Naive thymus-derived CD8-positive, alpha-beta T cell (primary cell): ENCODE data around the gene TTLL11. TPM values are rescaled to one million over a fixed set of nuclear protein-coding genes. Genes with fewer than 3 reads are reported as not detected.

Experiments used
- ATAC-seq, 2 donors: fragments of 150-1000 bp; cut with Tn5 transposase in 1 of 2; sonication (Bioruptor Pico), chemical (Tn5 transposase) in 1 of 2; 1 replicate in 1 of 2; 2 replicates in 1 of 2; pipeline ENCODE4 v1.10.0; 2021; ENCODE audit warnings: mild to moderate bottlenecking in 2 of 2, moderate library complexity in 2 of 2
- POLR2A ChIA-PET: fragments of 350-600 bp; sonication (Branson Sonifier 250); formaldehyde crosslinking; loops from one replicate; lab custom pipeline; 2021; ENCODE audit warnings: antibody characterized with exemption; lab: Charles Lee
- DNase-seq, 10 donors: peaks; one replicate each; pipeline versions ENCODE4 v3.0.0 to v3.0.0-alpha.2; 2020 to 2022
- H3K27ac Mint-ChIP-seq, 10 donors: one replicate each; pipeline ENCODE4 v1.8.0; 2020 to 2022; ENCODE audit warnings: mild to moderate bottlenecking in 10 of 10, mixed read lengths in 10 of 10, moderate library complexity in 4 of 10, inconsistent platforms in 1 of 10
- H3K27me3 Mint-ChIP-seq, 5 donors: one replicate each; pipeline ENCODE4 v1.8.0; 2021 to 2022; ENCODE audit warnings: mixed read lengths in 5 of 5
- H3K36me3 Mint-ChIP-seq, 3 donors: one replicate each; pipeline ENCODE4 v1.8.0; 2020 to 2022; ENCODE audit warnings: mixed read lengths in 3 of 3, mild to moderate bottlenecking in 2 of 3, inconsistent platforms in 1 of 3
- H3K4me1 Mint-ChIP-seq, 4 donors: one replicate each; pipeline ENCODE4 v1.8.0; 2021 to 2022; ENCODE audit warnings: mixed read lengths in 4 of 4
- H3K4me3 Mint-ChIP-seq, 10 donors: one replicate each; pipeline ENCODE4 v1.8.0; 2020 to 2022; ENCODE audit warnings: mild to moderate bottlenecking in 10 of 10, mixed read lengths in 10 of 10, moderate library complexity in 6 of 10, inconsistent platforms in 1 of 10
- H3K9me3 Mint-ChIP-seq, 9 donors: one replicate each; pipeline ENCODE4 v1.8.0; 2020 to 2022; ENCODE audit warnings: mixed read lengths in 9 of 9, mild to moderate bottlenecking in 3 of 9, inconsistent platforms in 1 of 9, moderate library complexity in 1 of 9
- polyA plus RNA-seq, 3 donors: library from polyadenylated mRNA; unstranded; fragments of 300-500 nt; fragmentation: Illumina TruSeq; gene quantifications; one replicate each; pipeline ENCODE4 v1.2.3, GENCODE V29; 2021
- total RNA-seq, 8 experiments: library from RNA in 2 of 8; stranded (reverse) in 2 of 8; gene quantifications; one replicate each; pipeline ENCODE4 v1.2.3 and lab custom pipeline; 2021 to 2026

TTLL11 gene
- total and polyA plus RNA-seq, 5 experiments from 2014 or later, result 2.6 to 6.9 (median 3.8) TPM

GRCh38 chr9:121853617-121854395 lies 239.3 kb downstream of the TTLL11 start:
- no peak overlapping the region for H3K4me3 Mint-ChIP-seq
- DNase-seq (no peak), ATAC-seq (no peak)
- no peaks in the 10 kb centered on the region for H3K4me1 Mint-ChIP-seq
- no peaks in the 10 kb centered on the region for H3K27me3 Mint-ChIP-seq
- H3K36me3 Mint-ChIP-seq, result peaks cover 0 to 13% (median 6%) of the 10 kb centered on the region in 3 donors
- POLR2A ChIA-PET, result no interaction called here
- no peak overlapping the region for H3K27ac Mint-ChIP-seq
- H3K9me3 Mint-ChIP-seq, result peaks cover 4 to 18% (median 8%) of the 10 kb centered on the region in 9 donors

- ATAC-seq, result no peak
- DNase-seq, result no peak
- POLR2A ChIA-PET, result no interaction called here
- peak overlapping the region in 1 of 10 donors; percentile 22 for H3K27ac Mint-ChIP-seq
- H3K9me3 Mint-ChIP-seq, result peaks cover 6 to 26% (median 16%) of the 10 kb centered on the region in 9 donors
- no peaks in the 10 kb centered on the region for H3K27me3 Mint-ChIP-seq
- peaks cover 0 to 15% (median 6%) of the 10 kb centered on the region in 3 donors for H3K36me3 Mint-ChIP-seq
- no peak overlapping the region for H3K4me3 Mint-ChIP-seq
- H3K4me1 Mint-ChIP-seq, result no peaks in the 10 kb centered on the region
Measured at GRCh38 chr9:121852651-121853616, 240.2 kb downstream of the TTLL11 start.

GRCh38 chr9:121852241-121852640 lies 240.9 kb downstream of the TTLL11 start:
- H3K9me3 Mint-ChIP-seq, result peaks cover 6 to 31% (median 19%) of the 10 kb centered on the region in 9 donors
- no peaks in the 10 kb centered on the region for H3K4me1 Mint-ChIP-seq
- no peak for ATAC-seq
- no peak overlapping the region for H3K4me3 Mint-ChIP-seq
- H3K36me3 Mint-ChIP-seq, result peaks cover 0 to 15% (median 6%) of the 10 kb centered on the region in 3 donors
- no peak for DNase-seq
- POLR2A ChIA-PET, result no interaction called here
- H3K27ac Mint-ChIP-seq, result peak overlapping the region in 1 of 10 donors; percentile 22
- no peaks in the 10 kb centered on the region for H3K27me3 Mint-ChIP-seq

- Mint-ChIP-seq H3K4me3 (no peak overlapping the region), H3K27ac (no peak overlapping the region), H3K9me3 (peaks cover 6 to 33% (median 19%) of the 10 kb centered on the region in 9 donors), H3K27me3 (no peaks in the 10 kb centered on the region), H3K36me3 (peaks cover 0 to 15% (median 6%) of the 10 kb centered on the region in 3 donors), H3K4me1 (no peaks in the 10 kb centered on the region)
- POLR2A ChIA-PET, result no interaction called here
- DNase-seq, result no peak
- ATAC-seq, result no peak
Measured at GRCh38 chr9:121851641-121852091, 241.4 kb downstream of the TTLL11 start.

- ATAC-seq (no peak), DNase-seq (no peak)
- no peaks in the 10 kb centered on the region for H3K4me1 Mint-ChIP-seq
- H3K27ac Mint-ChIP-seq, result peak overlapping the region in 1 of 10 donors; percentile 31
- no peak overlapping the region for H3K4me3 Mint-ChIP-seq
- POLR2A ChIA-PET, result no interaction called here
- H3K36me3 Mint-ChIP-seq, result peaks cover 0 to 20% (median 6%) of the 10 kb centered on the region in 3 donors
- H3K9me3 Mint-ChIP-seq, result peaks cover 6 to 40% (median 19%) of the 10 kb centered on the region in 9 donors
- H3K27me3 Mint-ChIP-seq, result no peaks in the 10 kb centered on the region
Measured at GRCh38 chr9:121850366-121850765, 242.7 kb downstream of the TTLL11 start.

- Mint-ChIP-seq H3K36me3 (peaks cover 0 to 28% (median 13%) of the 10 kb centered on the region in 3 donors), H3K27me3 (no peaks in the 10 kb centered on the region), H3K4me3 (no peak overlapping the region), H3K9me3 (peaks cover 13 to 48% (median 25%) of the 10 kb centered on the region in 9 donors), H3K27ac (no peak overlapping the region), H3K4me1 (no peaks in the 10 kb centered on the region)
- no peak for ATAC-seq
- DNase-seq, result no peak
- POLR2A ChIA-PET, result no interaction called here
Measured at GRCh38 chr9:121849554-121849953, 243.6 kb downstream of the TTLL11 start.

GRCh38 chr9:121844562-121844961 lies 248.5 kb downstream of the TTLL11 start:
- POLR2A ChIA-PET, result no interaction called here

GRCh38 chr9:121844098-121844497 lies 249.0 kb downstream of the TTLL11 start:
- POLR2A ChIA-PET, result no interaction called here
- ATAC-seq (no peak), DNase-seq (no peak)
- Mint-ChIP-seq H3K4me3 (no peak overlapping the region), H3K27ac (no peak overlapping the region), H3K36me3 (peaks cover 0 to 26% (median 15%) of the 10 kb centered on the region in 3 donors), H3K9me3 (peaks cover 11 to 41% (median 21%) of the 10 kb centered on the region in 9 donors), H3K27me3 (no peaks in the 10 kb centered on the region), H3K4me1 (no peaks in the 10 kb centered on the region)

More at GRCh38 chr9:121844562-121844961, 248.5 kb downstream of the TTLL11 start:
- peaks cover 16 to 46% (median 25%) of the 10 kb centered on the region in 9 donors for H3K9me3 Mint-ChIP-seq
- peaks cover 0 to 31% (median 19%) of the 10 kb centered on the region in 3 donors for H3K36me3 Mint-ChIP-seq
- no peaks in the 10 kb centered on the region for H3K4me1 Mint-ChIP-seq
- DNase-seq (no peak), ATAC-seq (no peak)
- no peak overlapping the region for H3K4me3 Mint-ChIP-seq
- H3K27me3 Mint-ChIP-seq, result no peaks in the 10 kb centered on the region
- H3K27ac Mint-ChIP-seq, result no peak overlapping the region

- Mint-ChIP-seq H3K9me3 (peaks cover 4 to 28% (median 11%) of the 10 kb centered on the region in 9 donors), H3K4me1 (no peaks in the 10 kb centered on the region), H3K27me3 (no peaks in the 10 kb centered on the region), H3K4me3 (no peak overlapping the region), H3K27ac (no peak overlapping the region), H3K36me3 (peaks cover 0 to 21% (median 13%) of the 10 kb centered on the region in 3 donors)
- ATAC-seq (no peak), DNase-seq (no peak)
- POLR2A ChIA-PET, result no interaction called here
Measured at GRCh38 chr9:121842612-121842978, 250.5 kb downstream of the TTLL11 start.

GRCh38 chr9:121841771-121842611 lies 251.1 kb downstream of the TTLL11 start:
- no peak overlapping the region for H3K4me3 Mint-ChIP-seq
- H3K9me3 Mint-ChIP-seq, result peaks cover 0 to 25% (median 10%) of the 10 kb centered on the region in 9 donors
- no peak overlapping the region for H3K27ac Mint-ChIP-seq
- no peaks in the 10 kb centered on the region for H3K4me1 Mint-ChIP-seq
- POLR2A ChIA-PET, result no interaction called here
- peaks cover 0 to 21% (median 13%) of the 10 kb centered on the region in 3 donors for H3K36me3 Mint-ChIP-seq
- no peak for DNase-seq
- ATAC-seq, result no peak
- H3K27me3 Mint-ChIP-seq, result no peaks in the 10 kb centered on the region

- H3K4me1 Mint-ChIP-seq, result no peaks in the 10 kb centered on the region
- DNase-seq (no peak), ATAC-seq (no peak)
- H3K36me3 Mint-ChIP-seq, result peaks cover 0 to 21% (median 13%) of the 10 kb centered on the region in 3 donors
- H3K27me3 Mint-ChIP-seq, result no peaks in the 10 kb centered on the region
- H3K4me3 Mint-ChIP-seq, result no peak overlapping the region
- peaks cover 0 to 20% (median 10%) of the 10 kb centered on the region in 9 donors for H3K9me3 Mint-ChIP-seq
- H3K27ac Mint-ChIP-seq, result peak overlapping the region in 1 of 10 donors; percentile 36
- POLR2A ChIA-PET, result no interaction called here
Measured at GRCh38 chr9:121840838-121841760, 252.0 kb downstream of the TTLL11 start.
